Spleen (tissue), 7 donors: Measurements from ENCODE around the gene NAA25.

Source experiments
- CTCF ChIP-seq, 11 experiments: fragments of 200-600 bp in 7 of 11; fragments of 450-650 bp in 4 of 11; sonication (generic) in 4 of 11; IDR thresholded peaks in 8 of 11; conservative IDR thresholded peaks in 3 of 11; 1 replicate in 7 of 11; 2 replicates in 4 of 11; pipeline versions ENCODE4 v1.4.0 to v1.8.0; 2016 to 2021; ENCODE audit warnings: antibody characterized with exemption in 11 of 11, inconsistent platforms in 4 of 11, mild to moderate bottlenecking in 1 of 11
- POLR2A ChIP-seq, 3 donors: fragments of 450-650 bp; IDR thresholded peaks; one replicate each; pipeline ENCODE4 v1.5.1; 2017; ENCODE audit warnings: antibody characterized with exemption in 3 of 3, mild to moderate bottlenecking in 1 of 3
- donor health status: DM: no; HTN: no; CAD: no; lungs with moderate emphysema.
- donor health status: DM: no; HTN: no; CAD: no.
- donor health status: DM: no; HTN: no; CAD: no.

GRCh38 chr12:112121780-112122565 lies 13.4 kb upstream of the NAA25 start:
- no peak for TF ChIP-seq CTCF (IDR thresholded peaks at IDR 0.05 in 8 of 11, conservative IDR thresholded peaks at IDR 0.05 in 3 of 11)
- TF ChIP-seq POLR2A (IDR thresholded peaks at IDR 0.05): no peak
